ENCODE data around the gene GPD1.

Gene GPD1

GRCh38 chr12:50102646-50103309 is 1.0 kb upstream of the GPD1 start:
- DNase-seq: no peak

GRCh38 chr12:50103351-50103750 is 457 bp upstream of the GPD1 start:
- DNase-seq: no peak

GRCh38 chr12:50104417-50105366 is 884 bp downstream of the GPD1 start:
- DNase-seq: no peak

GRCh38 chr12:50105913-50106450 is 2.2 kb downstream of the GPD1 start:
- DNase-seq: no peak

- DNase-seq: no peak
These were observed 3.1 kb downstream of the GPD1 start for GRCh38 chr12:50106907-50107306.

- DNase-seq: no peak
These were observed 3.8 kb downstream of the GPD1 start for GRCh38 chr12:50107416-50108268.

- DNase-seq: no peak
These were observed 5.5 kb downstream of the GPD1 start for GRCh38 chr12:50109319-50109718.

- DNase-seq: no peak
These were observed 6.4 kb downstream of the GPD1 start for GRCh38 chr12:50110127-50110761.

GRCh38 chr12:50110762-50111351 is 7.0 kb downstream of the GPD1 start:
- no peak for DNase-seq

GRCh38 chr12:50111395-50111692 is 7.5 kb downstream of the GPD1 start:
- no peak for DNase-seq

- DNase-seq: peak; percentile 98
These were observed 8.1 kb downstream of the GPD1 start, which contains the start of gene COX14 for GRCh38 chr12:50111693-50112455. Gene COX14, plus strand, starts transcription at chr12:50112236. Its CDS starts 7,808 bp downstream, at chr12:50120044.

GRCh38 chr12:50112456-50113218 is 8.8 kb downstream of the GPD1 start:
- no peak for DNase-seq

- no peak for DNase-seq
These were observed 13.3 kb downstream of the GPD1 start for GRCh38 chr12:50117057-50117622.

- DNase-seq: no peak
These were observed 15.6 kb downstream of the GPD1 start for GRCh38 chr12:50119387-50119786.

GRCh38 chr12:50120521-50120920 is 16.7 kb downstream of the GPD1 start:
- no peak for DNase-seq

GRCh38 chr12:50120953-50121352 is 17.1 kb downstream of the GPD1 start:
- no peak for DNase-seq

- DNase-seq: no peak
These were observed 17.8 kb downstream of the GPD1 start for GRCh38 chr12:50121641-50122040.

GRCh38 chr12:50123203-50123602 is 19.4 kb downstream of the GPD1 start:
- DNase-seq: no peak

GRCh38 chr12:50127546-50127945 is 23.7 kb downstream of the GPD1 start:
- no peak for DNase-seq

- DNase-seq: no peak
These were observed 25.5 kb downstream of the GPD1 start for GRCh38 chr12:50129290-50129689.
